Sigmoid colon (tissue), 4 donors: ENCODE data around the gene AK8.

Experiments
- EP300 ChIP-seq, 4 donors: sonication (generic); formaldehyde crosslinking; IDR thresholded peaks; one replicate each; pipeline ENCODE4 v1.6.1; 2017; ENCODE audit warnings: antibody characterized with exemption in 4 of 4
- POLR2A ChIP-seq, 2 donors: fragments of 450-650 bp; IDR thresholded peaks; one replicate each; pipeline ENCODE4 v1.6.1; 2016; ENCODE audit warnings: antibody characterized with exemption in 2 of 2, mild to moderate bottlenecking in 2 of 2, moderate library complexity in 2 of 2
- POLR2AphosphoS5 ChIP-seq, 4 donors: sonication (generic); formaldehyde crosslinking; IDR thresholded peaks; one replicate each; pipeline ENCODE4 v1.6.1; 2017; ENCODE audit warnings: antibody characterized with exemption in 4 of 4
- TF ChIP-seq, protein P1 (sequence below), 4 experiments: fragments of 450-650 bp in 3 of 4; fragments of 200-600 bp in 1 of 4; IDR thresholded peaks; one replicate each; pipeline ENCODE4 v1.5.1; 2016 to 2019; ENCODE audit warnings: antibody characterized with exemption in 4 of 4, mild to moderate bottlenecking in 3 of 4, moderate library complexity in 2 of 4

DNA sequence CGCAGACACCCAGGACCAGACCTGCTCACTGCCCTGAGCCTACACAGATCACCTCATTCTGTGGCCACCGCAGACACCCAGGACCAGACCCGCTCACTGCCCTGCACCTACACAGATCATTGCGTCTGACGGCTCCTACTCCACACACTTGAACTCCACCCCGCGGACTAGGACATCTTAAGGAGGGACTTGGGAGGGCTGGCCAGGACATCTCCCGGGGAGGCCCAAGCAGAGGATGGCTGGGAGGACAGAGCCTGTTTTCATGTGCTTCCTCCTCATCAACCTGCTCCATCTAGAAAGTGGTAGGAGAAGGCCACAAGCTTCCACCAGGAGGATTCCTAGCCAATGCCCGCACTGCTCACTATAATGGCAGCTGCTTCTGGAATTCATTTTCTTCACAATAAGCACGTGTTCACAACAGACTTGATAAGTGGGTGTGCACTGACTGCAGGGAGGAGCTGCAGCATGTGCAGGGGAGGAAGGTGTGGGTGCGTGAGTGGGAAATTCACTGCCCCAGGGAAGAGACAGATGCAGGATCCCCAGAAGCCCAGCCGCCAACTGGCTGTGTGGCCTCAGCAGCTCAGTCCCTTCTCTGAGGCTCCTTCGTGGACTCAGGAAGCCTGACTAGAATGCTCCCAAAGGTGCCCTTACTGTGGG, 64.8 kb downstream of the AK8 start:
- TF ChIP-seq POLR2AphosphoS5 (IDR thresholded peaks at IDR 0.05) (no peak), EP300 (IDR thresholded peaks at IDR 0.05) (no peak), POLR2A (IDR thresholded peaks at IDR 0.05) (no peak)
- TF ChIP-seq, protein P1, sequence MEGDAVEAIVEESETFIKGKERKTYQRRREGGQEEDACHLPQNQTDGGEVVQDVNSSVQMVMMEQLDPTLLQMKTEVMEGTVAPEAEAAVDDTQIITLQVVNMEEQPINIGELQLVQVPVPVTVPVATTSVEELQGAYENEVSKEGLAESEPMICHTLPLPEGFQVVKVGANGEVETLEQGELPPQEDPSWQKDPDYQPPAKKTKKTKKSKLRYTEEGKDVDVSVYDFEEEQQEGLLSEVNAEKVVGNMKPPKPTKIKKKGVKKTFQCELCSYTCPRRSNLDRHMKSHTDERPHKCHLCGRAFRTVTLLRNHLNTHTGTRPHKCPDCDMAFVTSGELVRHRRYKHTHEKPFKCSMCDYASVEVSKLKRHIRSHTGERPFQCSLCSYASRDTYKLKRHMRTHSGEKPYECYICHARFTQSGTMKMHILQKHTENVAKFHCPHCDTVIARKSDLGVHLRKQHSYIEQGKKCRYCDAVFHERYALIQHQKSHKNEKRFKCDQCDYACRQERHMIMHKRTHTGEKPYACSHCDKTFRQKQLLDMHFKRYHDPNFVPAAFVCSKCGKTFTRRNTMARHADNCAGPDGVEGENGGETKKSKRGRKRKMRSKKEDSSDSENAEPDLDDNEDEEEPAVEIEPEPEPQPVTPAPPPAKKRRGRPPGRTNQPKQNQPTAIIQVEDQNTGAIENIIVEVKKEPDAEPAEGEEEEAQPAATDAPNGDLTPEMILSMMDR (IDR thresholded peaks at IDR 0.05), result no peak
